H1 (cell line): Measurements from ENCODE around the gene MEMO1.
"Not testable (repeated sequence)": the region's sequence is repeated elsewhere in the genome, so short reads cannot be mapped to it uniquely, and the experiment has no call there.

Experiments used
- BCL11A ChIP-seq, 2 experiments: IDR thresholded peaks; one replicate each; pipeline ENCODE4 v1.6.1; 2011; ENCODE audit warnings: low read depth in 2 of 2, low read length in 2 of 2, mild to moderate bottlenecking in 2 of 2
- BRCA1 ChIP-seq: IDR thresholded peaks from 2 replicates; pipeline ENCODE4 v1.6.1; 2012; ENCODE audit warnings: low read depth, low read length, improper control_type of control experiment
- CEBPB ChIP-seq: IDR thresholded peaks from 2 replicates; pipeline ENCODE4 v1.6.1; 2012; ENCODE audit warnings: low read depth, low read length
- CTCF ChIP-seq, 3 experiments: IDR thresholded peaks; 1 replicate in 2 of 3; 2 replicates in 1 of 3; pipeline versions ENCODE4 v1.5.1 to v1.6.1; 2011; ENCODE audit warnings: low read length in 3 of 3, mild to moderate bottlenecking in 3 of 3, inconsistent platforms in 2 of 3, low read depth in 1 of 3, moderate library complexity in 1 of 3; ENCODE audit not compliant: insufficient read depth in 1 of 3; ENCODE audit errors: control extremely low read depth in 1 of 3
- EZH2 ChIP-seq: fragments of 200-600 bp; sonication (generic); IDR thresholded peaks from 2 replicates; pipeline ENCODE4 v1.7.1; 2012; ENCODE audit warnings: low read depth, mild to moderate bottlenecking, moderate library complexity, low read length, inconsistent platforms; ENCODE audit not compliant: severe bottlenecking
- POLR2AphosphoS5 ChIP-seq: IDR thresholded peaks from 2 replicates; pipeline ENCODE4 v1.6.1; 2011; ENCODE audit warnings: low read depth, low read length
- POU5F1 ChIP-seq: IDR thresholded peaks from 2 replicates; pipeline ENCODE4 v1.6.1; 2011; ENCODE audit warnings: low read depth, mild to moderate bottlenecking, low read length, moderate library complexity
- RFX5 ChIP-seq: IDR thresholded peaks from 2 replicates; pipeline ENCODE4 v1.6.1; 2011; ENCODE audit warnings: low read depth, low read length, improper control_type of control experiment, borderline replicate concordance
- SIRT6 ChIP-seq: IDR thresholded peaks from one replicate; pipeline ENCODE4 v1.7.1; 2012; ENCODE audit warnings: low read length, inconsistent platforms
- SP1 ChIP-seq: IDR thresholded peaks from 2 replicates; pipeline ENCODE4 v1.6.1; 2011; ENCODE audit warnings: low read depth, low read length
- TEAD4 ChIP-seq: IDR thresholded peaks from 2 replicates; pipeline ENCODE4 v1.6.1; 2012; ENCODE audit warnings: low read depth, low read length, inconsistent platforms, mixed read lengths
- TF ChIP-seq, protein P1 (sequence below): IDR thresholded peaks from 2 replicates; pipeline ENCODE4 v1.6.1; 2011; ENCODE audit warnings: low read depth, mild to moderate bottlenecking, low read length; ENCODE audit not compliant: insufficient read depth

- not testable (repeated sequence) for TF ChIP-seq CTCF (IDR thresholded peaks at IDR 0.05; ENCODE audit: control extremely low read depth in 1 of 3, insufficient read depth in 1 of 3, low read depth in 1 of 3, low read length in 3 of 3); POLR2AphosphoS5; EZH2; BRCA1; SP1; BCL11A (IDR thresholded peaks at IDR 0.05; ENCODE audit: low read depth in 2 of 2, low read length in 2 of 2); POU5F1; TEAD4; RFX5; SIRT6; CEBPB
- TF ChIP-seq, protein P1, sequence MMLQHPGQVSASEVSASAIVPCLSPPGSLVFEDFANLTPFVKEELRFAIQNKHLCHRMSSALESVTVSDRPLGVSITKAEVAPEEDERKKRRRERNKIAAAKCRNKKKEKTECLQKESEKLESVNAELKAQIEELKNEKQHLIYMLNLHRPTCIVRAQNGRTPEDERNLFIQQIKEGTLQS: not testable (repeated sequence)
These were observed 113.5 kb downstream of the MEMO1 start for GRCh38 chr2:31897340-31897739.
